ENCODE measurements around the gene ZNF394.

Gene ZNF394

GRCh38 chr7:99449326-99449725 is 50.8 kb downstream of the ZNF394 start:
- DNase-seq (ENCODE audit: low spot score), result no peak

- DNase-seq (ENCODE audit: low spot score), result no peak
Measured at GRCh38 chr7:99448855-99449254, 51.2 kb downstream of the ZNF394 start.

GRCh38 chr7:99447943-99448342 is 52.1 kb downstream of the ZNF394 start:
- no peak for DNase-seq (ENCODE audit: low spot score)

- DNase-seq (ENCODE audit: low spot score), result no peak
Measured at GRCh38 chr7:99446096-99446495, 54.0 kb downstream of the ZNF394 start.

Data from kidney tubule cell (primary cell).